Urinary bladder (tissue), 4 donors: Measurements from ENCODE around the gene PDE4B. TPM values are rescaled to one million over a fixed set of nuclear protein-coding genes. Genes with fewer than 3 reads are reported as not detected.
"Not testable (repeated sequence)": the region's sequence is repeated elsewhere in the genome, so short reads cannot be mapped to it uniquely, and the experiment has no call there.

ENCODE experiments used
- DNase-seq: peaks from one replicate; pipeline ENCODE4 v3.0.0-alpha.2; 2015; ENCODE audit errors: extremely low spot score
- H3K27ac ChIP-seq: one replicate; pipeline ENCODE4 v1.5.1; 2013; ENCODE audit warnings: low read depth, mild to moderate bottlenecking, moderate library complexity
- H3K36me3 ChIP-seq: one replicate; pipeline ENCODE4 v1.6.1; 2013; ENCODE audit warnings: mild to moderate bottlenecking, moderate library complexity; ENCODE audit not compliant: insufficient read depth
- H3K4me1 ChIP-seq: one replicate; pipeline ENCODE4 v1.6.1; 2013; ENCODE audit warnings: mild to moderate bottlenecking, moderate library complexity; ENCODE audit not compliant: insufficient read depth
- H3K4me3 ChIP-seq: one replicate; pipeline ENCODE4 v1.5.1; 2013; ENCODE audit warnings: low read depth, low read length
- WGBS: extraction: QIAGEN DNeasy Blood & Tissue Kit; methylation state at CpG from one replicate; pipeline ENCODE4 v1.1.7; 2013; 5-methylcytosine and 5-hydroxymethylcytosine counted together
- polyA plus RNA-seq: library from polyadenylated mRNA; stranded (reverse); fragments of 200-250 nt; gene quantifications from one replicate; pipeline ENCODE4 v1.2.3, GENCODE V29; 2013
- total RNA-seq: library from RNA; depleted of rRNA; stranded (reverse); fragments of >200 nt; gene quantifications from one replicate; pipeline ENCODE4 v1.2.3, GENCODE V29; 2014
- donor health status: healthy with polysubstance abuse.
- donor health status: healthy.

PDE4B gene
- total and polyA plus RNA-seq, 2 donors, result 9.0 to 43.1 TPM

DNA sequence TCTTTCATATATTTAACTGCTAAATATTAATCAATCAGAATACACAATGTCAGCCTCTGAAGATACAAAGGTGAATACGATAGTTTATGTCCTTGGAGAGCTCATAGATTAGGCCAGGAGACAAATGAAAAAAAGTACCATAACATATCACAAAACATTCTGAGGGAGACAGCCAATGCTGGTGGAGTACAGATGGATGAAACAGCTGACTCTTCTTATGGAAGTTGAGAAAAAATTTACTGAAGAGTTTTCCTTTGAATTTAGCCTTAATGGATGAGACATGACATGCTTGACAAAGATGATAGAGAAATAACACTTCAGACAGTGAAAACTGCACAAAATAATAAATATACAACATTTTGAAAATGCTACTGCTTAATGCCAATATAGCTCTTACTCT is 193.5 kb downstream of the PDE4B start:
- no peak overlapping the region for H3K4me3 ChIP-seq
- H3K36me3 ChIP-seq, result no peaks in the 10 kb centered on the region
- no peak for DNase-seq
- no peaks in the 10 kb centered on the region for H3K4me1 ChIP-seq
- WGBS, result 41% methylated on average over 1 of the region's 1 CpG
- H3K27ac ChIP-seq, result no peak overlapping the region

DNA sequence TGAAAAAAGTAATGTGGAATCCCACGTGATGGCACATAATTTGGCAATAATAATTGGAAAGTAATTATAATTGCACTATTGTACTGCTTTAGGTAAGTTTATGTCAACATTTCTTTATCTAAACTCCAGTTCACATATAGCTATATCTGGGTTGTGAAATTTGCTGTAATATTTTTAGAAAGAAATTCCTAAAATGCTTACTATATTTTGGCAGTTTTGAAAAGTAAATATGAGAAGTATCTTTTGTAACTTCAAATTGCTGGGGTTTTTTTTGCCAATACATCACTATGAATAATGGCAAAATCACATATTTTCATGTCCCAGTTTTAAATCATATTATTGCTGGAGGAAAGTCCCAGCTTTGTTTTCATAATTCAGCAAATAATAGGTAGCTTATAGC is 197.5 kb downstream of the PDE4B start:
- H3K4me3 ChIP-seq, result no peak overlapping the region
- H3K27ac ChIP-seq, result no peak overlapping the region
- WGBS, result 56% methylated on average over 1 of the region's 1 CpG
- H3K4me1 ChIP-seq, result no peaks in the 10 kb centered on the region
- H3K36me3 ChIP-seq, result no peaks in the 10 kb centered on the region
- DNase-seq, result no peak

DNA sequence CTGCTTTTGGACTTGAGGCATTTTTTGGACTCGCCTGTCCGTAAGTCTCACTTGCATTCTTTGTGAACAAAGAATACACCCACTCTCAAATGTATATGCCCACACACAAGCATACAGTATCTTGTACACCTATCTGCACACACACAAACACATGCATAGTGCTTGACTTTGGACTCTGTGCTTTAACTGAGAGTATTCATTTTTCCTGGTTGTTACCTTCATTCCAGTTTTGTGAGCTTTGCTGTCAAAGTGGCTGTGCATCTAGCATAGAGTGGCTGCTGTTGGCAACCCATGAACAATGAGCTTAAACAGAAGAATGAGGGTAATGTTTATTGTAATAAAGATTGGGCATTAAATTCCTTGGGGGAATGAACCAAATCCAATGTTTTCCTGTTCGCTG is 199.0 kb downstream of the PDE4B start:
- DNase-seq, result no peak
- Histone ChIP-seq H3K36me3 (no peaks in the 10 kb centered on the region), H3K4me1 (no peaks in the 10 kb centered on the region), H3K27ac (no peak overlapping the region), H3K4me3 (no peak overlapping the region)
- WGBS, result 76% methylated on average over 3 of the region's 3 CpGs

DNA sequence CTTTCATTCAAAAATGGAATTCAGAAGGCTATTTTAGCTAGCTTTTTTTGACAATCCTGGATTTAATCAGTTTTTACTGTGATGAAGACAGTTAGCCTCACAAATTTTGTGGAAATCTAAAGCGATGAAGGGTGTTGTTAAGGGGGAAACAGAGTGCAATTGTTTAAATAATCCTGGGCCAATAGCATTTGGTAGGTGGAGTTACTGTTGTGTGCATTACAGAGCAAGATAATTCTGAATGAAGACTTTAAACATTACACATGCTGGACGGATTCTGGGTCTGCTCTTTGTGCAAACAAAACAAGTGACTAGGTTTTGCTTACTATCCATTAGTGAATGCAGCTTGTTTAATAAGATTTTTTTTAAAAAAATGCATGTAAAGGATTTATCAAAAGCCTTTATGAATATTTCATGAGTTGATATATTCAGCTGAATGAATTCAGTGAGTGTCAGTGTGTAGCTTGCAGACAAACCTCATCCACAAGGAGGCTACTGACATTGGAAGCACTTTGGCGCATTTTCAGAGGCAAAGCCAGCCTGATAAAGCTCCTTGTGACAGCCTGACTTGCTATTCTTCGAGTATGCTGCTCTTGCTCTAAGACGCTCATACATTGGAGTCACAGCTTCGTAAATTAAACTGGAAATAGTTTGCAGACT is 199.6 kb downstream of the PDE4B start:
- H3K4me1 ChIP-seq, result no peaks in the 10 kb centered on the region
- H3K4me3 ChIP-seq, result no peak overlapping the region
- no peaks in the 10 kb centered on the region for H3K36me3 ChIP-seq
- H3K27ac ChIP-seq, result no peak overlapping the region
- WGBS, result 20% methylated on average over 6 of the region's 6 CpGs
- no peak for DNase-seq

DNA sequence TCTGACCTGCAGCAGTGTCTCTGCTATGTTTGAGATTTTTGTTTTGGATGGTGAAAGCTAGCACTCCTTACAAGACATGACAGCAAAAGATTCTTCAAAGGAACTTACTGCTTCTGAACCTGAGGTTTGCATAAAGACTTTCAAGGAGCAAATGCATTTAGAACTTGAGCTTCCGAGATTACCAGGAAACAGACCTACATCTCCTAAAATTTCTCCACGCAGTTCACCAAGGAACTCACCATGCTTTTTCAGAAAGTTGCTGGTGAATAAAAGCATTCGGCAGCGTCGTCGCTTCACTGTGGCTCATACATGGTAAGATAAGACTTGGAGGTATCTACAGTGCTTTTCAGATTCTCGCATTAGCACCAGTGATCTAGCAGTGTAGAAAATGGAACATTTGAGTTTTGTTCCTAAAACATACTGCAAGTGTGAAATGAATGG is 200.2 kb downstream of the PDE4B start:
- Histone ChIP-seq H3K4me3 (no peak overlapping the region), H3K27ac (no peak overlapping the region), H3K36me3 (no peaks in the 10 kb centered on the region), H3K4me1 (no peaks in the 10 kb centered on the region)
- no peak for DNase-seq
- 63% methylated on average over 7 of the region's 7 CpGs for WGBS

DNA sequence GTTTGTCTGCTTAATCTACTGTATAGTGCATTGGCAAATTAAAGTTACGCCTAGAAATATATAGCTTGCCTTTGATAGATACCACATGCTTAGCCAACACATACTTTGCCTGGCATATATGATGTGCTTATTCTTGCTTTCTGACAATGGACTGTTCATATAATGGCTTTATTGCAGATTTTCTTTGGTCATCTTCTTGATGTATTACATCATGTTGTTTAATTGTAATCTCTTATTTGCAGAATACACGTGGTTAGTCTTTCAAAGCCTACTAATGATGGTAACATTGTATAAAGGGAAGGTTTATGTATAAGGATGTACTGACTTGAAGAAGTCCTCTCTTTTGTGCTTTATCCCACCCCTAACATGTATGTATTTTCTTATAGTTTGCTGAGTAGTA is 201.5 kb downstream of the PDE4B start:
- no peak overlapping the region for H3K4me3 ChIP-seq
- DNase-seq, result no peak
- no peaks in the 10 kb centered on the region for H3K4me1 ChIP-seq
- H3K36me3 ChIP-seq, result no peaks in the 10 kb centered on the region
- H3K27ac ChIP-seq, result no peak overlapping the region
- WGBS, result 67% methylated on average over 2 of the region's 2 CpGs

DNA sequence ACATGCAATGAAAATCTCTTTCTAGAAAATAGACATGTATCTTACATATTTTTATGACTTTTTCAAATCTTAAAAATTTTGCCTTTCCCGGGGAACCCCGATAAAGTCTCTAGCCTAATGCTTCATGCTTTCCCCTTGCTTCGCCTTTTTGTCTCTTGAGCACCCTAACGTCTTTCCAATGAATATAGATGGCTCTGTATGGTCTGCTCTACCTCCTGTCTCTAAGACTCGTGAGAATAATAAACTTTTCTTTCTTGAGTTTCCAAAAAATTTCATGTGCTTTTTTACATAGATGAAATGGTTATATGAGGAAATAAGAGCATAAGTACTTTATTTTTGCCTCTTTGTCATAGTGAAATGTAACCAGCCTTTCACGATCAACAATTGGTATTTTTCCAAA is 202.6 kb downstream of the PDE4B start:
- no peak for DNase-seq
- Histone ChIP-seq H3K4me1 (no peaks in the 10 kb centered on the region), H3K27ac (no peak overlapping the region), H3K36me3 (no peaks in the 10 kb centered on the region), H3K4me3 (no peak overlapping the region)
- 53% methylated on average over 6 of the region's 6 CpGs for WGBS

DNA sequence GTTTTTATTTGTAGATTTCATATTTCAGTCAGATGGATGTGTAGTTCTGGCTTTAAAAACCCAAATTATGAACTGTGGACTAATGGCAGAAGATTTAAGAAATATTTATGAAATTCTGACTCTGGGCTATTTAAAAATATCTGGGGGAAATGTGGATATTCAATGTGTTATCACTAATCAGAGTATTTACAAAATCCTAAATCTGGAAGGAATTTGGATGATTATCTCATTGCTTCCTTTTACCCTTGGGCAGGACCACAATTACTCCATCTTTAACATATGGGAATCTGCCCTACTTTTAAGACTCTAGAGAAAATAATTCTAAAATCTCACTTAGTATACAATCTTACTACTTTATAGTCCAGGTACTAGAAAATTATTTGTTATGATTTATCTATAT is 203.2 kb downstream of the PDE4B start:
- H3K36me3 ChIP-seq, result no peaks in the 10 kb centered on the region
- no peak for DNase-seq
- H3K4me1 ChIP-seq, result no peaks in the 10 kb centered on the region
- no peak overlapping the region for H3K27ac ChIP-seq
- H3K4me3 ChIP-seq, result no peak overlapping the region

DNA sequence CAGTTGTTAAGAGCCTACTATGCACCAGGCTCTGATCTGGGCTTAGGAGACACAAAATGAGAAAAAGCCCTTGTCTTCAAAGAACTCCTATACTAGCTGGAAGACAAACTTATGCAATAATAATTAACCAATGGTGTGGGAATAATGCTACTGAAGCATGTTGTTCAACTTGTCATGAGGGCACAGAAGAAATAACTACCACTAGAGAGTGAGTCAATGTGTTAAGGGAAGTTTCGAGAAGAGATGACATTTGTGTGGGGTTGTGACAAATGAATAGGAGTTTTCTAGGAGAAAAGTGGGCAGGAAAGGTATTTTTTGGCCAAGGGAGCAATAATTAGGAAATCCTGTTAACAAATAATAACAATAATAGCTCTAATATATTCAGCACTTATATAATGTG is 205.0 kb downstream of the PDE4B start:
- H3K4me3 ChIP-seq, result no peak overlapping the region
- WGBS, result 95% methylated on average over 1 of the region's 1 CpG
- no peak overlapping the region for H3K27ac ChIP-seq

DNA sequence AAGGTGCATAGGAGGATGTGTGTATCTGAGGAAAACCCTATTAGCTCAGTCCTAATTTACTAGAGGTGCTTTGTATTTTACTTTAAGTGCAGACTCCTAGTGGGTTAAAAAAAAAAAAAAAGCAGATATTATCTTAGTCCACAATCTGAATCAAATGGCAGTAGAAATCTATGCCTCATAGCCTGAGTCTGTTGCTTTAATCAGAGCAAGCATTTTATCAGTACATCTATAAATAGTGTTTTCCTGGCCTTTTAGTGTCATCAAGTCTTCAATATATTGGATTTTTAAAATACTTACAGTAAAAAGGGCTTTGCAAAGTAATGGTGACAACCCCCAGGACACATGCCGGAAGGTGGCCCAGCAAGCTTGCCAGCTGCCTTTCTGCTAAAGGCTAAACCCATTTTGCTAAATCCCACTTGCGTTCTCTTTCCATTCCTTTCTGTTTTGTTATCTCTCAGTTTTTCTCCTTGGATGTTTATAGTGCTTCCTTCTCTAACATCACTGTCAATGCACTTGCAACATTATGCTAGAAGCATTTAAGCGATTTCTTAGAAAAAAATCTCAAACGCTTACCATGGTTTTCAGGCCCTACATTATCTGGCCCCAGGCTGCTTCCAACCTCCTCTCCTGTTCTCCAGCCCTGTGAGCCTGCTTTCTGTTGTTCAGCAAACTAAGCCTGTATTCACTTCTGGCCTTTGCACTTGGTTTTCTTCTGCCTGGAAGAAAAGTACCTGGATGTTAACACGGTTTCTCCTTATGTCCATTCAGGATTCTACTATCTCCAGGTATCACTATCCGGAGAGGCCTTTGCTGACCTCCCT is 206.3 kb downstream of the PDE4B start:
- DNase-seq, result no peak
- WGBS, result 57% methylated on average over 6 of the region's 6 CpGs
- Histone ChIP-seq H3K27ac (no peak overlapping the region), H3K36me3 (no peaks in the 10 kb centered on the region), H3K4me3 (no peak overlapping the region), H3K4me1 (no peaks in the 10 kb centered on the region)

More for the DNA sequence above, 205.0 kb downstream of the PDE4B start:
- no peaks in the 10 kb centered on the region for H3K4me1 ChIP-seq
- no peaks in the 10 kb centered on the region for H3K36me3 ChIP-seq
- DNase-seq, result no peak

DNA sequence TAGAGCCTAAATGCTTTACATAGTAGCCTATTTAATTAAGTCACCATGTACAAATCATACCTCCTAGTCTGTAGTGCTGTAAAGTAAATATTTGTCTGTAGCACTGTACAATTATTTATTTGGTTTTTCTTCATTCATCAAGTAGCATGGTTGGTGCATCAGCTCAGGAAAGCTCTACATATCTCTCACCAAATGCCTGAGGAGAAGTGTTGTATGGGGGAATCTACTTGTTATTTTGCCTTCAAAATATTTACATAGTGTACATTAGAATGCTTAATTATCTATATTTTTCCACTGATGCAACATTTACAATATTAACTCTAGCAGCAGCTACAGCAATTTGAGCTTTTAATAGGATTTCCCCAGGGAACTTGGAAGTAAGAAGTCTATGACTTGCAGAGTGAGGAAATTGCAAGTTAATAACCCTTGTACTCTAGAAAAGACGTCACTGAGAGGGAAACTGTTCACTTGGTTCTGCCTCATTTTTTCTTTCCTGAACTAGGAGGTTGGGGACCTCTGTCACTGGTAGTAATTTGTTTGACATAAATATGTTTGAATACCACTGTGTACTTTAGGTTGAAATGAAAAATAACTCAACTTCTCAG is 207.4 kb downstream of the PDE4B start:
- Histone ChIP-seq H3K36me3 (no peaks in the 10 kb centered on the region), H3K4me3 (no peak overlapping the region), H3K4me1 (no peaks in the 10 kb centered on the region), H3K27ac (no peak overlapping the region)
- DNase-seq, result no peak
- WGBS, result 55% methylated on average over 1 of the region's 1 CpG

DNA sequence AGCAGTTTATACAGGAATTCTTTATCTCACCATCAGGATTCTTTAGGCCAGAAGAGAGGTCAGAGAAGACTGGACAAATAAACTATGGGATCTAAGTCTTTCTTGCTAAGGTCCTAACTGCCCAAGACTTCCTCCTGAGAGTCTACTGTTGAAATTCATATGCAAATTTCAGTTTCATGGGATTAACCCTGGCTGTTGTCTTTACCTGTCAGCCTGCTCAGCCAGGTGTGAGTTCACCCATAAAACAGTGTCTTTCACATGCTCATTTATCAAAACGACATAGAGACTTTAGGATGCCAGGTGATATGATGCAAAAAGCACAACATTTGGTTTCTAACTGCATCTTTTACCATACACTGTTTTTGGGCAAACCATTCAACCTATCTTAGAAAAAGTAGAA is 211.0 kb downstream of the PDE4B start:
- Histone ChIP-seq H3K4me3 (no peak overlapping the region), H3K4me1 (no peaks in the 10 kb centered on the region), H3K36me3 (no peaks in the 10 kb centered on the region), H3K27ac (no peak overlapping the region)
- WGBS, result 19% methylated on average over 1 of the region's 1 CpG
- DNase-seq, result no peak

DNA sequence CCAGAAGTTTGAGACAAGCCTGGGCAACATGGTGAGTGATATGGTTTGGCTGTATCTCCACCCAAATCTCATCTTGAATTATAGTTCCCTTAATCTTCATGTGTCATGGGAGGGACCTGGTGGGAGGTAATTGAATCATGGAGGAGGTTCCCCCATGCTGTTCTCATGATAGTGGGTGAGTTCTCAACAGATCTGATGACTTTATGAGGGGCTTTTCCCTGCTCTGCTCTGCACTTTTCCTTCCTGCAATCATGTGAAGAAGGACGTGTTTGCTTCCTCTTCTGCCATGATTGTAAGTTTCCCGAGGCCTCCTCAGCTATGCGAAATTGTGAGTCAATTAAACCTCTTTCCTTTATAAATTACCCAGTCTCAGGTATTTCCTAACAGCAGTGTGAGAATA is 213.8 kb downstream of the PDE4B start:
- not testable (repeated sequence) for H3K36me3 ChIP-seq, H3K4me3 ChIP-seq, H3K4me1 ChIP-seq, H3K27ac ChIP-seq, DNase-seq
- 75% methylated on average over 3 of the region's 3 CpGs for WGBS
